Activated T-helper 1 cell treated with Interleukin-2 at 50 U/mL for 16 hours (primary cell): ENCODE measurements around the gene DTYMK.

Experiments
- DNase-seq: peaks from one replicate; pipeline ENCODE4 v3.0.0-alpha.2; 2020; ENCODE audit warnings: low read depth

Gene DTYMK, protein sequence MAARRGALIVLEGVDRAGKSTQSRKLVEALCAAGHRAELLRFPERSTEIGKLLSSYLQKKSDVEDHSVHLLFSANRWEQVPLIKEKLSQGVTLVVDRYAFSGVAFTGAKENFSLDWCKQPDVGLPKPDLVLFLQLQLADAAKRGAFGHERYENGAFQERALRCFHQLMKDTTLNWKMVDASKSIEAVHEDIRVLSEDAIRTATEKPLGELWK

GRCh38 chr2:241686650-241687425 is at the start of gene DTYMK:
DTYMK (minus strand) TSS chr2:241686815; CDS start chr2:241686783, 32 bp downstream.
- DNase-seq: peak; percentile 96

DNA sequence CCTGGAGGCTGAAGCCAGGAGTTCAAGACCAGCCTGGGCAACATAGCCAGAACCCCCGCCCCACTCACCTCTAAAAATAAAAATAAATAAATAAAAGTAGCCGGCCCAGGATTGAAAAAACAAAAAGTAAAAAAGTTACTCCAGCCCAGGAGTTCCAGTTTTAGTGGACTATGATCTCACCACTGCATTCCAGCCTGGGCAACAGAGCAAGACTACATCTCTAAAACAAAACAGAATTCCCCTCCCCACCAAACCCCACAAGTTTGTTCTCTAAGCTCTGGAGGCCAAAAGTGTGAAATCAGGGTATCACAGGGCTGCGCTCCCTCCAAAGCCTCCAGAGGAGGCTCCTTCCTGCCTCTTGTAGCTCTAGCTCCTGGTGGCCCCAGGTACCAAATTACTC is 49.5 kb upstream of the DTYMK start:
- DNase-seq: no peak

DNA sequence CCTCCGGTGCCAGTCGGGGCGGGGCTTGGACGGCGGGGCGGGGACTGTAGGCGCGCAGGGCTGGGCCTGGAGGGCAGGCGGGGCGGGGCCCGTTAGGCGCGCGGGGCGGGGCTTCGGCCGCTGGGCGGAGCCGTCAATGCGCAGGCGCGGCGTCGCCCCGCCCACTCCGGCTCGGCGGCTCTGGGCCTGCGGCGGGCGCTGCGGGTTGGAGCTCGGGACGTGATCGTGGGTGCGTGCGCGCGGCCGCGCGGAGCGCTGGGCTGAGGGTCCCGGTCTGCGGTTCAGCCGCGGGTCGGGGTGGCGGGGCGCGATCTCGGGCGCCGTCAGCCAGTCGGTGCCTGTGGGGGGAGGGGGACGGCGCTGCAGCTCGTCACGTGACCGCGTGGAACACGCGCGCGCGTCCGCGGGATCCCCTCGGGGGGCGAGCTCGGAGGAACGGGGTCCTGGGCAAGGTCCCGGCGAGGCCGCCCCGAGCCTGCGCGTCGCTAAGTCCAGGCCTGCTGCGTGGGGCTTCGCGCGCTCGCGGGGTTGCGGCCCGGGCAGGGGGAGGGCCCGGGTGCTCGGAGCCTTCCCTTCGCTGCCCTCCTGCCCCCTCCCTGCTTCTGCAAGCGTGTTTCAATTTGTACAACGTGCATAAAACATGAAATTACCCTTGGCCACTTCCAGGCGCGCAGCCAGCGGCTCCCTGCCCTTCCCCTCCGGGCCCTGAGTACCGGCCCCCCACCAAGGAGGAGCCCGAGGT is 48.0 kb upstream of the DTYMK start, which contains the start of gene D2HGDH:
Gene D2HGDH (plus strand): TSS at position 164 of the 742 bp plus-strand sequence. CDS start 595 bp downstream, outside the sequence.
- peak; percentile 90 for DNase-seq

DNA sequence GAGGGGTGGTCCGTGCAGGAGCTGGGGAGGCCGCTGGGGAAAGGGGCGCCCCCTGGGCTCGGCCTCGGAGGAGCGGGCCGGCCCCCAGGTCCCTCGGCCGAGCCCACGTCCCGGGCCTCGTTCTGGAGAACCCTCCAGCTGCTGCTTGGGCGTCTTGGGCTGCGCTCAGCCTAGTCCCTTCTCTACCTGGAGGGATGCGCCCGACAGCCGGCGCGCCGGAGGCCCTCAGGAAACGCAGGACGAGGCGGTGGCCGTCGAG is 47.5 kb upstream of the DTYMK start:
- DNase-seq: no peak

DNA sequence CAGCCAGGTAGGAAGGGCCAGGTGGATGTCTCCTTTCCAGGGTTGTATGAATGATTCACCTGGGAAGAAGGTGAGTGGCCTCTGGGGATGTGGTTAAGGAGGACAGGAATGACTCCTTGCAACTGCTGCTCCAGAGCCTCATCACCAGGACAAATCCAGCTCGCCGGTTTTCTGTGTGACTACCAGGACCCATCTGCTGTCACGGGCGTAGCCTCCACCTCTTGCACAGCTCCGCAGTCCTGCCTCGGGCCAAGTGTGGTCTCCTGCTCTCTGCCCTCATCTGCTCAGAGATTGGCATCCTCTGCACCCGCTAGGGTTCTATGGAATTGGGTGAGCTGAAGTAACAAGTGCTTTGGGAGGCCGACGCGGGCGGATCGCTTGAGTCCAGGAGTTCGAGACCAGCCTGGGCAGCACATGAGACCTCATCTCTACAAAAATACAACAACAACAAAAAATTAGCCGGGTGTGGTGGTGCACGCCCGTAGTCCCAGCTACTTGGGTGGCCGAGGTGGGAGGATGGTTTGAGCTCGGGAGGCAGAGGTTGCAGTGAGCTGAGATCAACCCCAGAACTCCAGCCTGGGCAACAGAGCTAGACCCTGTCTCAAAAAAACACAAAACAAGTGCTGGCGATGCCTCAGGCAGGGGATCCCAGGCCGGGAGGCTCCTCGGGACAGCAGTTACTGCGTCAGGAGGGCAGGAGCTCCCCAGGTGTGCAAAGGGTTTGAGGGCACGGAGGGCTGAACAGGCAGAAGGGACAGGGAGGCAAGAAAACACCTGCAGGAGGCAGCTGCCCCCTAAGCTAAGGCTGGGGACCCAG is 47.0 kb upstream of the DTYMK start:
- DNase-seq: no peak

DNA sequence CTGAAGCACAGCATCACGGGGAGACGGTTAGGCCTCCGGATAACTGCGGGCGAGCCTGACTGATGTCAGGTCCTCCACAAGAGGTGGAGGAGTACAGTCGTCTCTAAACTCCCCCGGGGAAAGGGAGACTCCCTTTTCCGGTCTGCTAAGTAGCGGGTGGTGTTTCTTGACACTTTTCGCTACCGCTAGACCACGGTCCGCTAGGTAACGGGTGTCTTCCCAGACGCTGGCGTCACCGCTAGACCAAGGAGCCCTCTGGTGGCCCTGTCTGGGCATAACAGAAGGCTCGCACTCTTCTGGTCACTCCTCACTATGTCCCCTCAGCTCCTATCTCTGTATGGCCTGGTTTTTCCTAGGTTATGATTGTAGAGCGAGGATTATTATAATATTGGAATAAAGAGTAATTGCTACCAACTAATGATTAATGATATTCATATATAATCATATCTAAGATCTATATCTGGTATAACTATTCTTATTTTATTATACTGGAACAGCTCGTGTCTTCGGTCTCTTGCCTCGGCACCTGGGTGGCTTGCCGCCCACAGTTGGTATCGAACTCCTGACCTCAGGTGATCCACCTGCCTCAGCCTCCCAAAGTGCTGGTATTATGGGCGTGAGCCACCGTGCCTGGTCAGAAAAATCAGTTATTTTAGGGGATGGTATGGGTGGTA is 46.0 kb upstream of the DTYMK start:
- peak; percentile 37 for DNase-seq

GRCh38 chr2:241730671-241731293 is 44.2 kb upstream of the DTYMK start:
- no peak for DNase-seq

GRCh38 chr2:241729868-241730267 is 43.3 kb upstream of the DTYMK start:
- no peak for DNase-seq

DNA sequence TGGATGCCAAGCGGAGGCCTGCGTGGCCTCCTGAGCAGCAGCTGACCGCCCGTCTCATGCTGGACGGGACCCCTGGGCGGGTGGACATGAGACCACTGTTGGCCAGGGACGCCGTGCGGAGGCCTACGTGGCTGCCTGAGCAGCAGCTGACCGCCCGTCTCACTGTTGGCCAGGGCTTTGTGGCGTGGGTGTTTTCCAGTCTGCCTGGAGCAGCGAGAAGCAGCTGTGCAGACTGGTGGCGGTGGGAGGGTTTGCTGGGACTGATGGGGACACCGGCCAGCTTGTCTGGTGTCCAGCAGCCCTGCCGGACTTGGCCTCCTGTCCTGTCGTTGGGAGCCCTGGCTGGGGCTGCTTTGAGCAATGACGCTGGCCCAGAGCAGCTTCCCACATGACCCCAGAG is 42.0 kb upstream of the DTYMK start:
- no peak for DNase-seq

DNA sequence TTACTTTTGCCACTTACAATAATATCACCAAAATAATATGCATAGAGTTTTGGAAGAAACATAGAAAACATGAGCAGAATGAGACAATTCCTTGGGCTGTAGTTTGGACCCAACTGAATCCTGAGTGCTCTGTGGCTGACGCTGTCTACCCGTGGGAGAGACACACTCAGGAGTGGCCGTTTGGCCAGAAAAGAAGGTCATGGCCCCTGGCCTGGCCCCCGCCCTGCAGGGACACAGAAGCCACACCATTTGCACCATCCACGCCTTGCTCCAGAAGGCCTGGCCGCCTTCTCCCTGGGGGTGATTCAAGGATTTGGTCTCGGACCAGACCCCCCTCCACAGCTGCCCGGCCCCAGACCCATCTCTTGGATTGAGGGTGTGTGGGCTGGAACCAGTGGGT is 41.4 kb upstream of the DTYMK start:
- DNase-seq: no peak

- no peak for DNase-seq
Observed at GRCh38 chr2:241726459-241726858, 39.8 kb upstream of the DTYMK start.

DNA sequence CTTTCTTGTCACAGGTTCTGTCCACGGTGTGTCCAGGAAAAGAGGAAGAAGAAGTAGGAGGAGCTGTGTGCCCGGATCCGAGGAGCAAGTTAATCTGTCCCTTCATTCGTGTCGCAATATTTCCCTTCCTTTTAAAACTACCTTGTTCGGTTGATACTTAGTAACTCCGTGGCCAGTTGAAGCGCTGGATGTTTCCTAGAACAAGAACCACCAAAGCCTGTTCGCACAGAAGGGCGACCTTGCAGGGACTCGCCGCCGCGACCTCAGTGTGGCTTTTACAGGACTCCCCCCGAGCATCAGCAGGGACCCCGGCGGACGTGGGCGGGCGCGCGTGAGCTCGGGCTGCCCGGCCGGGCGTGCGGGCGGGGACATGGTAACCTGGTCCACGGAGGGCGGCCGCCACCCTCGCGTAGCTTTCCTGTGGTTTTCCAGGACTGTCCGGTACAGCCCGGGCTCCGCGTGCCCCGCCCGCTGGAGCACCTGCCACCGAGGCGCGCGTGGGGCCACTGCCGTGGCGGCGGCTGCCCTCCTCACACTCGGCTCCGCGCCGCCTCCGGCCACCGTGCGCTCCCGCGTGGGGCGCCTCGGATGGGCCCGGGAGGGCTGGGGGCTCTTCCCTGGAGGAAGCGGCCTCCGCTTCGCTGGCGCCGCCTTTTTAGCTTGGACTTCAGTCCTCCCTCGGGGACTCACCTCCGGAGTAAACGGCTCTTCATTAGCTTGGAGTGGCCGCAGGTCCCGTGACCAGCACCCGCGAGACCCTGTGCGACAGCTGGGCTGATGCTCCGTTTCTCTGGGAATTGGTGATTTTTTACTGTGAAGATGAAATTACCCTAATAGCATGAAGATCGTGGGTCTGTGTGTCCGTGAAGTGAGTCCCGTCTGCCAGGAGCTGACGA is 38.6 kb upstream of the DTYMK start:
- DNase-seq: no peak

DNA sequence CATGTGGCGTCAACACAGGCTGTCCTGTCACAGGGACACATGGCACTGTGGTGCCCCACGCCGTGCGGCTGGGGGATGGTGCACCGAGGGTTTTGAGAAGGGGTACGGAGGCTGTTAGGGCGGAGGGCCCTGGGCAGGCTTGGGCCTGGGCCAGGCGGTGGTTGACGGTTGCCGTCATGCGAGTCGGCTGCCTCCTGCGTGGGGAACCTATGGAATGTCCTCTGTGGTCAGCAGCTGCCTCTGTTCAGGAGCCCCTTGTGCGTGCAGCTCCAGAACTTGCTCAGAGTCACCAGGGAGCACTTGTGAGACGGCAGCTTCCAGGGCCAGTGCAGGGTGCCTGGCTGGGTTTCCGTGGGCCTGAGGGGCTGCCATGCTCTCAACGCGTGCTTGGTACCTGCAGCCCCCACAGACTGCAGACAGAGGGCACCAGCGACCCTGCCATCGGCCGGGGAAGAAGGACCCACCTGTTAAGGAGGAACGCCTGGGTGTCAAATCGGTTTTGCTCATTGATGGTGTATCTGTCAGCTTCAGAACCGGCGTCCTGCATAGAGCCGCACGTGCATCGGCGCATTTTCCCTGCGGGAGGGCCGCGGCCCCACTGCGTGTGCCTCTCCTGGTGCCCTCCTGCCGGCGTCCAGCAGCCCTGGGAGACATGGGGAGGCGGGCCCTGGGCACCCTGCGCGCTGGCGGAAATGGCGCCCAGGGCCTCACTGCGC is 37.8 kb upstream of the DTYMK start:
- DNase-seq: no peak

DNA sequence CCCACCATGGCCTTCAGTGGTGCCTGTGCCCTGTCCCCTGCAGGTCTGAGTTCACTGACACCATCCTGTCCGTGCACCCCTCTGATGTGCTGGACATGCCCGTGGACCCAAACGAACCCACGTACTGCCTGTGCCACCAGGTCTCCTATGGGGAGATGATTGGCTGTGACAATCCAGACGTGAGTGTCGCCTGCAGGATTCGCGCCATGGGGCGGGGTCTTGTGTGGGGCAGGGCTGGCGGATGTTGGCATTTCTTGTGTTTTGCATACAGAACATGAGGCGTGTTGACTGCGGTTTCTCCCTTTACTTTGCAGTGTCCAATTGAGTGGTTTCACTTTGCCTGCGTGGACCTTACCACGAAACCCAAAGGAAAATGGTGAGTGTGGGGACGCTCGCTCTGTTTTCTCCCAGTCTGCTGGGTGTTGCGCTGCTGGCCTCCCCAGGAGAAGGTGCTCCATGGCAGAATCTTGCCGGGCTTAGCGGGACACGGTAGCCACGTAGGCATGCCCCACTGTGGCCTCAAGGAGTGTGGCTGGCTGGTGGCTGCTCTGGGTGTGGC is 36.4 kb upstream of the DTYMK start:
- no peak for DNase-seq

GRCh38 chr2:241721852-241722251 is 35.2 kb upstream of the DTYMK start:
- DNase-seq: no peak

- no peak for DNase-seq
Observed at GRCh38 chr2:241720560-241720959, 33.9 kb upstream of the DTYMK start.

GRCh38 chr2:241720099-241720498 is 33.5 kb upstream of the DTYMK start:
- DNase-seq: no peak

DNA sequence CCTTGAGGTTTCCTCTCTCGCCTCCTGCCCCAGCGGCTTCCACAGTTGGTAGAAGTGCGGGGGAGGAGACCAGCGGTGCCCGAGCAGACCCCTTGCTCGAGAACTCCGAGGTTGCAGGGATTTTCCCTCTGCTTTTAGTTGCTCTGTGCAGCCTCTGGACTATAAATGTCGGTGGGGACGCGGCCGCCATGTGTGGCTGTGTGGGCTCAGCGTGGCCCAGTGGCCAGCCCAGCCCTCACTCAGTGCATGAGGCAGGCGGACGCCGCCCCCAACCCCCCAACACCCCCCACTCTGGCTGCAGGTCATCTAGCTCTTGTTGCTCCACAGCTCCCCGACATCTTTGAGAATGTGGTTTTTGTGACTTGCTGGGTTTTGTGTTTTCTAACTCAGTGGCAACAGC is 32.5 kb upstream of the DTYMK start:
- DNase-seq: no peak

DNA sequence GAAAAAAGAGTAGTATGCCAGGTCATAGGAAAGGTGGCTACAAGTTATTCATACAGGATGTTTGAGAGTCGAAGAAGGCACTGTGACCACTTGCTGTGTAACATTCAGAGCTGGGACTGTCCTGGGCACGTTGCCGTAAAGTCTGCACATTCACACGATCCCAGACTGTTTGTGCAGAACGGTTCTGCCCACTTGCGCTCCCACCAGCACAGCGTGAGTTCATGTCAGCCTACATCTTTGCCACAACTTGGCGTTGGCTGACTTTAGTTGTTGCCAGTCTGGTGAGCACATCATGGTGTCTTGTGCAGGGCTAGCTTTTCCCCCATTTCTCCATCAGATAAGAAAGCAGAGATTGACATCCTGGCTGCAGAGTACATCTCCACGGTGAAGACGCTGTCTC is 22.3 kb upstream of the DTYMK start:
- DNase-seq: no peak
